BE2C (cell line): ENCODE results near the gene FAM89A.

ENCODE experiments used
- DNase-seq: peaks from one replicate; pipeline ENCODE4 v3.0.0-alpha.2; 2020
- H3K27me3 ChIP-seq: fragments of 250-450 bp; sonication (Bioruptor Pico); 2 replicates; pipeline ENCODE4 v1.5.1; 2020; ENCODE audit warnings: mild to moderate bottlenecking
- H3K36me3 ChIP-seq: fragments of 250-450 bp; sonication (Bioruptor Pico); 2 replicates; pipeline ENCODE4 v1.5.1; 2020; ENCODE audit warnings: mild to moderate bottlenecking
- H3K4me1 ChIP-seq: fragments of 250-450 bp; sonication (Bioruptor Pico); 2 replicates; pipeline ENCODE4 v1.5.1; 2020
- H3K4me3 ChIP-seq: 2 replicates; pipeline ENCODE4 v1.5.1; 2011; ENCODE audit warnings: low read depth, low read length
- H3K9me3 ChIP-seq: fragments of 250-450 bp; sonication (Bioruptor Pico); 2 replicates; pipeline ENCODE4 v1.5.1; 2020
- CTCF ChIP-seq: IDR thresholded peaks from 2 replicates; pipeline ENCODE4 v1.5.1; 2012; ENCODE audit warnings: mild to moderate bottlenecking, low read depth, low read length

The FAM89A gene

GRCh38 chr1:230970432-230970831 lies 69.6 kb downstream of the FAM89A start:
- H3K9me3 ChIP-seq: no peaks in the 10 kb centered on the region
- no peaks in the 10 kb centered on the region for H3K36me3 ChIP-seq
- DNase-seq: no peak
- TF ChIP-seq CTCF: no peak
- no peaks in the 10 kb centered on the region for H3K27me3 ChIP-seq
- no peaks in the 10 kb centered on the region for H3K4me1 ChIP-seq
- H3K4me3 ChIP-seq: no peak overlapping the region
